HepG2 (cell line): Measurements from ENCODE around the gene CACNA1I. TPM values are rescaled to one million over a fixed set of nuclear protein-coding genes. Genes with fewer than 3 reads are reported as not detected.

ENCODE experiments used
- ATAC-seq: fragments of 200-7000 bp; cut with Tn5 transposase; 3 replicates; pipeline ENCODE4 v1.9.1; 2020; ENCODE audit warnings: mild to moderate bottlenecking, moderate library complexity
- BruUV-seq: library from RNA; stranded (reverse); fragments of 400-500 nt; replicated peaks from 2 replicates; lab custom pipeline; 2021; lab: Mats Ljungman, UMichigan
- CTCF ChIA-PET: fragments of 300-600 bp; formaldehyde crosslinking; extraction: SDS; loops from one replicate; lab custom pipeline; 2021; ENCODE audit warnings: low total read pairs, inconsistent platforms, low intra/inter-chr PET ratio; lab: Yijun Ruan, JAX
- POLR2A ChIA-PET: fragments of 350-600 bp; sonication (Branson Sonifier 250); formaldehyde crosslinking; loops from one replicate; lab custom pipeline; 2020; ENCODE audit warnings: antibody characterized with exemption, inconsistent platforms; lab: Yijun Ruan, JAX
- DNase-seq: peaks from one replicate; pipeline ENCODE4 v3.0.0-alpha.2; 2015; ENCODE audit warnings: low spot score
- FAIRE-seq: peaks from 3 replicates; lab custom pipeline; 2011; peaks lifted over from hg19 to GRCh38; lab: Jason Lieb, UNC
- H2AFZ ChIP-seq: one replicate; pipeline ENCODE4 v1.6.1; 2011; ENCODE audit warnings: low read length, inconsistent platforms
- H3K27ac ChIP-seq: fragments of 300-600 bp; 3 replicates; pipeline ENCODE4 v1.8.0; 2011; ENCODE audit warnings: mixed run types, mild to moderate bottlenecking, mixed read lengths, low read length, inconsistent platforms; ENCODE audit not compliant: insufficient read depth; ENCODE audit errors: extremely low read length
- H3K27me3 ChIP-seq, 2 experiments: fragments of 200-600 bp in 1 of 2; 2 replicates in 1 of 2; 3 replicates in 1 of 2; pipeline versions ENCODE4 v1.6.0 to v1.8.0; 2011; ENCODE audit warnings: low read length in 2 of 2, mild to moderate bottlenecking in 2 of 2, moderate library complexity in 2 of 2, inconsistent platforms in 1 of 2; ENCODE audit not compliant: insufficient read depth in 2 of 2, control insufficient read depth in 1 of 2
- H3K36me3 ChIP-seq, 2 experiments: fragments of 200-600 bp in 1 of 2; replicated peaks in 1 of 2; 2 replicates in 1 of 2; 3 replicates in 1 of 2; pipeline versions ENCODE4 v1.5.1 to v1.8.0; 2011; ENCODE audit warnings: low read length in 2 of 2, inconsistent platforms in 1 of 2; ENCODE audit not compliant: insufficient read depth in 2 of 2, control insufficient read depth in 1 of 2
- H3K4me1 ChIP-seq: 2 replicates; pipeline ENCODE4 v1.5.1; 2012; ENCODE audit warnings: low read length, inconsistent platforms; ENCODE audit not compliant: insufficient read depth
- H3K4me2 ChIP-seq: 2 replicates; pipeline ENCODE4 v1.6.0; 2011; ENCODE audit warnings: low read depth, low read length, inconsistent platforms
- H3K4me3 ChIP-seq, 3 experiments: fragments of 200-600 bp in 1 of 3; sonication (generic), shearing (Covaris generic) in 1 of 3; replicated peaks in 1 of 3; 2 replicates each; pipeline ENCODE4 v1.5.1; 2011 to 2016; ENCODE audit warnings: low read length in 3 of 3, inconsistent platforms in 2 of 3, low read depth in 2 of 3, mild to moderate bottlenecking in 2 of 3, control low read depth in 1 of 3, mixed read lengths in 1 of 3; ENCODE audit not compliant: insufficient read depth in 1 of 3
- H3K79me2 ChIP-seq: one replicate; pipeline ENCODE4 v1.6.1; 2011; ENCODE audit warnings: low read length, inconsistent platforms; ENCODE audit not compliant: insufficient read depth
- H3K9ac ChIP-seq: 2 replicates; pipeline ENCODE4 v1.6.0; 2011; ENCODE audit warnings: mild to moderate bottlenecking, low read depth, low read length, inconsistent platforms; ENCODE audit not compliant: insufficient read depth
- H3K9me3 ChIP-seq: 2 replicates; pipeline ENCODE4 v1.5.1; 2012; ENCODE audit warnings: mild to moderate bottlenecking, low read length
- H4K20me1 ChIP-seq: 2 replicates; pipeline ENCODE4 v1.6.0; 2011; ENCODE audit warnings: inconsistent platforms, mild to moderate bottlenecking, low read length, moderate library complexity; ENCODE audit not compliant: insufficient read depth
- ARNT2 ChIP-seq: sonication (generic); formaldehyde crosslinking; IDR thresholded peaks from 2 replicates; pipeline ENCODE4 v1.8.0; 2022; ENCODE audit warnings: mild to moderate bottlenecking, low read depth, missing genetic modification reagents, moderate library complexity
- CEBPG ChIP-seq: IDR thresholded peaks from 2 replicates; pipeline ENCODE4 v1.6.1; 2016
- GPBP1L1 ChIP-seq: sonication (generic); formaldehyde crosslinking; IDR thresholded peaks from 2 replicates; pipeline ENCODE4 v1.5.0; 2020; ENCODE audit warnings: mild to moderate bottlenecking, missing genetic modification reagents
- HMG20B ChIP-seq: conservative IDR thresholded peaks from 2 replicates; pipeline ENCODE4 v1.6.1; 2016; ENCODE audit warnings: missing genetic modification reagents, missing compliant biosample characterization
- LRRFIP1 ChIP-seq: sonication (generic); formaldehyde crosslinking; conservative IDR thresholded peaks from 2 replicates; pipeline ENCODE4 v1.4.0; 2020; ENCODE audit warnings: missing genetic modification reagents
- MIXL1 ChIP-seq: IDR thresholded peaks from 2 replicates; pipeline ENCODE4 v1.6.1; 2016
- NFYB ChIP-seq: sonication (generic); formaldehyde crosslinking; IDR thresholded peaks from 2 replicates; pipeline ENCODE4 v1.4.0; 2020; ENCODE audit warnings: missing genetic modification reagents
- THAP11 ChIP-seq: IDR thresholded peaks from 2 replicates; pipeline ENCODE4 v1.6.1; 2016; ENCODE audit warnings: missing biosample characterization, missing genetic modification reagents
- THYN1 ChIP-seq: sonication (generic); formaldehyde crosslinking; IDR thresholded peaks from 2 replicates; pipeline ENCODE4 v1.8.1; 2023; ENCODE audit warnings: low read depth, mild to moderate bottlenecking, moderate library complexity, missing genetic modification reagents, borderline replicate concordance
- U2AF2 ChIP-seq: fragments of 200-400 bp; formaldehyde crosslinking; IDR thresholded peaks from 2 replicates; pipeline ENCODE4 v1.6.1; 2017; ENCODE audit warnings: low read depth, mild to moderate bottlenecking, low read length
- ZBTB43 ChIP-seq: sonication (generic); formaldehyde crosslinking; conservative IDR thresholded peaks from 2 replicates; pipeline ENCODE4 v1.4.0; 2020; ENCODE audit warnings: missing genetic modification reagents
- ZFYVE20 ChIP-seq: sonication (generic); formaldehyde crosslinking; IDR thresholded peaks from 2 replicates; pipeline ENCODE4 v1.8.0; 2023; ENCODE audit warnings: low read depth, mild to moderate bottlenecking, moderate library complexity, missing genetic modification reagents, borderline replicate concordance
- ZNF20 ChIP-seq: sonication (generic); formaldehyde crosslinking; IDR thresholded peaks from 2 replicates; pipeline ENCODE4 v1.4.0; 2020; ENCODE audit warnings: mild to moderate bottlenecking, moderate library complexity, missing genetic modification reagents
- ZNF3 ChIP-seq: IDR thresholded peaks from 2 replicates; pipeline ENCODE4 v1.7.0; 2017; ENCODE audit warnings: inconsistent platforms
- ZNF446 ChIP-seq: sonication (generic); formaldehyde crosslinking; IDR thresholded peaks from 2 replicates; pipeline ENCODE4 v1.5.0; 2020; ENCODE audit warnings: mild to moderate bottlenecking, missing genetic modification reagents
- ZNF557 ChIP-seq: sonication (generic); formaldehyde crosslinking; IDR thresholded peaks from 2 replicates; pipeline ENCODE4 v1.4.0; 2020; ENCODE audit warnings: missing genetic modification reagents
- ZNF83 ChIP-seq: sonication (generic); formaldehyde crosslinking; IDR thresholded peaks from 2 replicates; pipeline ENCODE4 v1.4.0; 2020; ENCODE audit warnings: missing genetic modification reagents, mild to moderate bottlenecking, borderline replicate concordance
- ZZZ3 ChIP-seq: sonication (generic); formaldehyde crosslinking; IDR thresholded peaks from 2 replicates; pipeline ENCODE4 v1.4.0; 2020; ENCODE audit warnings: missing genetic modification reagents, mild to moderate bottlenecking, borderline replicate concordance
- WGBS: methylation state at CpG from one replicate; pipeline ENCODE4 v1.1.6; 2017; ENCODE audit warnings: low lambda C conversion rate; 5-methylcytosine and 5-hydroxymethylcytosine counted together
- in situ Hi-C: cut with HindIII; loops from 2 replicates; pipeline ENCODE4 v1.10.0; 2017; ENCODE audit warnings: low pct_unique_long_range_greater_than_20kb; ENCODE audit not compliant: extremely low pct_ligation_motif_present
- intact Hi-C: fragments of 100-400 bp; cut with micrococcal nuclease; formaldehyde crosslinking; loops from one replicate; pipeline ENCODE4 v1.10.0; 2022; ENCODE audit not compliant: unreplicated experiment
- polyA plus RNA-seq, 8 experiments: library from polyadenylated mRNA; depleted of rRNA in 3 of 8; stranded (reverse) in 7 of 8; unstranded in 1 of 8; fragments of >200 nt; fragmentation: Illumina TruSeq in 4 of 8; extraction: Trizol in 4 of 8; gene quantifications; 2 replicates each; pipeline versions ENCODE4 v1.2.1 to v1.2.3, GENCODE V29; 2011 to 2016; ENCODE audit warnings: low read depth in 4 of 8, missing spikeins in 1 of 8, mixed read lengths in 1 of 8; ENCODE audit not compliant: insufficient read depth in 1 of 8
- total RNA-seq, 5 experiments: library from RNA; depleted of rRNA; stranded (reverse); fragments of >200 nt; fragmentation: Illumina TruSeq; extraction: Trizol; gene quantifications; 2 replicates each; pipeline ENCODE4 v1.2.3, GENCODE V29; 2016; ENCODE audit warnings: low read depth in 1 of 5

CACNA1I gene
- total and polyA plus RNA-seq, 2 of the 13 experiments (the other 11 are each of a cell fraction or from before 2014, with no cell fraction given) = not detected

GRCh38 chr22:39703091-39703490 is 132.5 kb downstream of the CACNA1I start (continued):
- TF ChIP-seq ARNT2 (CRISPR knock-in tag) (no peak), ZBTB43 (CRISPR knock-in tag) (no peak)

GRCh38 chr22:39703928-39704639 is 133.5 kb downstream of the CACNA1I start:
- H3K36me3 ChIP-seq = no peaks in the 10 kb centered on the region
- POLR2A ChIA-PET = no interaction called here
- peaks cover 13 to 69% of the 10 kb centered on the region in 2 experiments for H3K27me3 ChIP-seq
- FAIRE-seq (no peak), DNase-seq (no peak), ATAC-seq (no peak)
- H3K79me2 ChIP-seq = no peaks in the 10 kb centered on the region
- in situ Hi-C loops = no loop called here
- BruUV-seq = no TSS peak
- H3K27ac ChIP-seq = no peak overlapping the region
- 0 out of 2 replicates have a peak, but pooled peaks cover 2% of the 10 kb centered on the region for H4K20me1 ChIP-seq
- WGBS = 20% methylated on average over 14 of the region's 17 CpGs
- H2AFZ ChIP-seq = no peak overlapping the region
- CTCF ChIA-PET = no interaction called here
- H3K9me3 ChIP-seq = no peaks in the 10 kb centered on the region
- no peak overlapping the region for H3K4me2 ChIP-seq
- no peak overlapping the region for H3K4me3 ChIP-seq
- no peak overlapping the region for H3K9ac ChIP-seq
- peaks cover 12% of the 10 kb centered on the region for H3K4me1 ChIP-seq
- intact Hi-C loops = no loop called here
- TF ChIP-seq ZNF20 (no peak), ZNF3 (no peak), ZNF557 (CRISPR knock-in tag) (no peak), ZNF83 (no peak), HMG20B (CRISPR knock-in tag) (no peak), THYN1 (CRISPR knock-in tag) (no peak), ZZZ3 (CRISPR knock-in tag) (no peak), ZNF446 (no peak), NFYB (CRISPR knock-in tag) (no peak), U2AF2 (no peak), THAP11 (CRISPR knock-in tag) (no peak), CEBPG (CRISPR knock-in tag) (no peak), GPBP1L1 (CRISPR knock-in tag) (no peak), ZFYVE20 (CRISPR knock-in tag) (no peak), MIXL1 (no peak), LRRFIP1 (CRISPR knock-in tag) (no peak)
